ENCODE results near the gene NRXN3.

Gene NRXN3

GRCh38 chr14:79573486-79573885 lies 1403.3 kb downstream of the NRXN3 start:
- DNase-seq: no peak

GRCh38 chr14:79575032-79575431 lies 1404.9 kb downstream of the NRXN3 start:
- DNase-seq: no peak

GRCh38 chr14:79576424-79576823 lies 1406.3 kb downstream of the NRXN3 start:
- no peak for DNase-seq

GRCh38 chr14:79578470-79578869 lies 1408.3 kb downstream of the NRXN3 start:
- DNase-seq: no peak

- no peak for DNase-seq
Observed at GRCh38 chr14:79580414-79580813, 1410.2 kb downstream of the NRXN3 start.

GRCh38 chr14:79580906-79581305 lies 1410.7 kb downstream of the NRXN3 start:
- DNase-seq: no peak

GRCh38 chr14:79581912-79582576 lies 1411.9 kb downstream of the NRXN3 start:
- no peak for DNase-seq

- no peak for DNase-seq
Observed at GRCh38 chr14:79583738-79584408, 1413.7 kb downstream of the NRXN3 start.

GRCh38 chr14:79584679-79585078 lies 1414.5 kb downstream of the NRXN3 start:
- DNase-seq: no peak

- DNase-seq: no peak
Observed at GRCh38 chr14:79585845-79586244, 1415.7 kb downstream of the NRXN3 start.

GRCh38 chr14:79586416-79586815 lies 1416.2 kb downstream of the NRXN3 start:
- DNase-seq: no peak

GRCh38 chr14:79586989-79587598 lies 1416.9 kb downstream of the NRXN3 start:
- DNase-seq: no peak

GRCh38 chr14:79587875-79588274 lies 1417.7 kb downstream of the NRXN3 start:
- DNase-seq: no peak

- no peak for DNase-seq
Observed at GRCh38 chr14:79588398-79588797, 1418.2 kb downstream of the NRXN3 start.

GRCh38 chr14:79596551-79596950 lies 1426.4 kb downstream of the NRXN3 start:
- no peak for DNase-seq

- DNase-seq: no peak
Observed at GRCh38 chr14:79597566-79597965, 1427.4 kb downstream of the NRXN3 start.

GRCh38 chr14:79598339-79598738 lies 1428.2 kb downstream of the NRXN3 start:
- no peak for DNase-seq

- DNase-seq: no peak
Observed at GRCh38 chr14:79599239-79599638, 1429.1 kb downstream of the NRXN3 start.

- no peak for DNase-seq
Observed at GRCh38 chr14:79600406-79600805, 1430.2 kb downstream of the NRXN3 start.

GRCh38 chr14:79601579-79601978 lies 1431.4 kb downstream of the NRXN3 start:
- DNase-seq: no peak

- DNase-seq: no peak
Observed at GRCh38 chr14:79602045-79602444, 1431.9 kb downstream of the NRXN3 start.

GRCh38 chr14:79602742-79603141 lies 1432.6 kb downstream of the NRXN3 start:
- DNase-seq: no peak

GRCh38 chr14:79605849-79606248 lies 1435.7 kb downstream of the NRXN3 start:
- no peak for DNase-seq

GRCh38 chr14:79608446-79608845 lies 1438.3 kb downstream of the NRXN3 start:
- no peak for DNase-seq

All from stimulated activated CD8-positive, alpha-beta memory T cell treated with anti-CD3 and anti-CD28 coated beads, Interleukin-4, amount 100 ng/mL, for 48 hours (primary cell).